Endothelial cell (in vitro differentiated cells): Measurements from ENCODE around the gene AGBL5. TPM values are rescaled to one million over a fixed set of nuclear protein-coding genes. Genes with fewer than 3 reads are reported as not detected.

Source experiments
- DNase-seq: peaks from one replicate; pipeline ENCODE4 v3.0.0; 2021; ENCODE audit warnings: low spot score
- H3K27ac Mint-ChIP-seq: one replicate; pipeline ENCODE4 v1.8.0; 2021; ENCODE audit warnings: mixed read lengths, inconsistent platforms; ENCODE audit not compliant: unreplicated experiment
- H3K27me3 Mint-ChIP-seq: one replicate; pipeline ENCODE4 v1.8.0; 2021; ENCODE audit warnings: mild to moderate bottlenecking, moderate library complexity, mixed read lengths, inconsistent platforms; ENCODE audit not compliant: unreplicated experiment
- H3K36me3 Mint-ChIP-seq: one replicate; pipeline ENCODE4 v1.8.0; 2021; ENCODE audit warnings: mild to moderate bottlenecking, low read depth, mixed read lengths, inconsistent platforms; ENCODE audit not compliant: unreplicated experiment
- H3K4me1 Mint-ChIP-seq: one replicate; pipeline ENCODE4 v1.8.0; 2021; ENCODE audit warnings: mild to moderate bottlenecking, mixed read lengths, inconsistent platforms; ENCODE audit not compliant: unreplicated experiment
- H3K4me3 Mint-ChIP-seq: one replicate; pipeline ENCODE4 v1.8.0; 2021; ENCODE audit warnings: mild to moderate bottlenecking, mixed read lengths, inconsistent platforms; ENCODE audit not compliant: unreplicated experiment
- H3K9me3 Mint-ChIP-seq: one replicate; pipeline ENCODE4 v1.8.0; 2021; ENCODE audit warnings: mixed read lengths, inconsistent platforms; ENCODE audit not compliant: unreplicated experiment
- total RNA-seq: library from RNA; stranded (reverse); fragmentation: NEBNext Ultra II Directional; extraction: Animal tissue kit (Norgen Biotek cat#: 25700); gene quantifications from one replicate; pipeline ENCODE4 v1.2.1, GENCODE V29; 2021; ENCODE audit not compliant: unreplicated experiment
- TF ChIP-seq, protein P1 (sequence below): fragments of 200-600 bp; sonication (generic); IDR thresholded peaks from one replicate; pipeline ENCODE4 v1.5.0; 2021; ENCODE audit warnings: antibody characterized with exemption; ENCODE audit not compliant: unreplicated experiment

Gene AGBL5
- total RNA-seq, 1 donor from 2014 or later, result 32.5 TPM

DNA sequence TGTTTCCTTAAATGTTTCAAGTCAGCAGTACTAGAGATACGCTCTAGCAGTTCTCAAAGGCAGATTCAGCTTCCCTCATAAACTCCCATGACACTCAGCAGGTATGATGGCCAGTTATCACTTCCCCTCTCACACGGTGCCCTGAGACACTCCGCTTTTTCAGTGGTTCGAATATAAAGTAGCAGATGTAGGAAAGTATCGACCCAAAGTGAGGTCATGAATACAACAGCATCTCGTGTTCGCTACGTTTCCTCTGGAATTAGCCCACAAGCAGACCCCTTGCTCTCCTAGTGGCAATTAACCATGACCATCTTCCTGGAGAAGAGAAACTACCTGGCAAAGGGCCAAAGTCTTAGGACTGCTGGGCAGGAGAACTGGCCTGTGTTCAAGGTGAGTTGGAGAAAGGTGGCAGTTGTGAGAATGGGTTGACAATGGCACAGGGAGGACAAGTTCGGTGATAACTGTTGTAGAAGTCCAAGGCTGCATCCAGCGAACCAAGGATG is 9.3 kb upstream of the AGBL5 start:
- DNase-seq, result no peak
- Mint-ChIP-seq H3K4me3 (no peak overlapping the region), H3K9me3 (no peaks in the 10 kb centered on the region), H3K4me1 (no peaks in the 10 kb centered on the region), H3K27me3 (peaks cover 3% of the 10 kb centered on the region), H3K36me3 (peaks cover 30% of the 10 kb centered on the region), H3K27ac (no peak overlapping the region)
- TF ChIP-seq, protein P1, sequence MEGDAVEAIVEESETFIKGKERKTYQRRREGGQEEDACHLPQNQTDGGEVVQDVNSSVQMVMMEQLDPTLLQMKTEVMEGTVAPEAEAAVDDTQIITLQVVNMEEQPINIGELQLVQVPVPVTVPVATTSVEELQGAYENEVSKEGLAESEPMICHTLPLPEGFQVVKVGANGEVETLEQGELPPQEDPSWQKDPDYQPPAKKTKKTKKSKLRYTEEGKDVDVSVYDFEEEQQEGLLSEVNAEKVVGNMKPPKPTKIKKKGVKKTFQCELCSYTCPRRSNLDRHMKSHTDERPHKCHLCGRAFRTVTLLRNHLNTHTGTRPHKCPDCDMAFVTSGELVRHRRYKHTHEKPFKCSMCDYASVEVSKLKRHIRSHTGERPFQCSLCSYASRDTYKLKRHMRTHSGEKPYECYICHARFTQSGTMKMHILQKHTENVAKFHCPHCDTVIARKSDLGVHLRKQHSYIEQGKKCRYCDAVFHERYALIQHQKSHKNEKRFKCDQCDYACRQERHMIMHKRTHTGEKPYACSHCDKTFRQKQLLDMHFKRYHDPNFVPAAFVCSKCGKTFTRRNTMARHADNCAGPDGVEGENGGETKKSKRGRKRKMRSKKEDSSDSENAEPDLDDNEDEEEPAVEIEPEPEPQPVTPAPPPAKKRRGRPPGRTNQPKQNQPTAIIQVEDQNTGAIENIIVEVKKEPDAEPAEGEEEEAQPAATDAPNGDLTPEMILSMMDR, result no peak

DNA sequence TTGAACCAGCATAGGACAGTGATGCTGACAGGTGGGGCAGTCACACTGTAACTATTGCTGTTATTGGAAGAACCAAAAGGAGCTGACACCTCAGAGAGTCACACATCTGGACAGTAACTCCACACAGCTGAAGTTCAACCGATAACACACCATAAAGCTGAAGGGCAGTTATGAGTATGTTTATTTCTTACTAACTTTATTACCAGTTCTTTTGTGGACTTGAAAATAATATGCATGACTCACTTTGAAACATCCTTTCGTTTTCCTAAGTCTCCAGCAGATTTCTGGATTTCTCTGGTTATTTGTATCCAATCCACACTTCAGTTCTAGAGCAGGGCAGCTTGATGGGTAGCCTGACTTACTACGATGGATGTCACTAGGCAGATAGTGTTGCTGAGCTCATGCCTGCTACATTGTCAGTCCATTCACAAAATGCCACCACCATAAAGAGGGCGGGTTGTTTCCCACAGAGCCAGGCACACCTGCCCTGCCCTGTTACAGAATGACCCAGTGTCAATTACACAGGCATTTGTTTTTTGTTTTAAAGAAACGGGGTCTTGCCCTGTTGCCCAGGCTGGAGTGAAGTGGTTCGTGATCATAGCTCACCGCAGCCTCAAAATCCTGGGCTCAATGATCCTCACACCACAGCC is 8.4 kb upstream of the AGBL5 start:
- no peak overlapping the region for H3K4me3 Mint-ChIP-seq
- no peak for DNase-seq
- H3K4me1 Mint-ChIP-seq, result no peaks in the 10 kb centered on the region
- TF ChIP-seq, protein P1, result no peak
- H3K27me3 Mint-ChIP-seq, result peaks cover 3% of the 10 kb centered on the region
- H3K27ac Mint-ChIP-seq, result no peak overlapping the region
- peaks cover 26% of the 10 kb centered on the region for H3K36me3 Mint-ChIP-seq
- no peaks in the 10 kb centered on the region for H3K9me3 Mint-ChIP-seq

DNA sequence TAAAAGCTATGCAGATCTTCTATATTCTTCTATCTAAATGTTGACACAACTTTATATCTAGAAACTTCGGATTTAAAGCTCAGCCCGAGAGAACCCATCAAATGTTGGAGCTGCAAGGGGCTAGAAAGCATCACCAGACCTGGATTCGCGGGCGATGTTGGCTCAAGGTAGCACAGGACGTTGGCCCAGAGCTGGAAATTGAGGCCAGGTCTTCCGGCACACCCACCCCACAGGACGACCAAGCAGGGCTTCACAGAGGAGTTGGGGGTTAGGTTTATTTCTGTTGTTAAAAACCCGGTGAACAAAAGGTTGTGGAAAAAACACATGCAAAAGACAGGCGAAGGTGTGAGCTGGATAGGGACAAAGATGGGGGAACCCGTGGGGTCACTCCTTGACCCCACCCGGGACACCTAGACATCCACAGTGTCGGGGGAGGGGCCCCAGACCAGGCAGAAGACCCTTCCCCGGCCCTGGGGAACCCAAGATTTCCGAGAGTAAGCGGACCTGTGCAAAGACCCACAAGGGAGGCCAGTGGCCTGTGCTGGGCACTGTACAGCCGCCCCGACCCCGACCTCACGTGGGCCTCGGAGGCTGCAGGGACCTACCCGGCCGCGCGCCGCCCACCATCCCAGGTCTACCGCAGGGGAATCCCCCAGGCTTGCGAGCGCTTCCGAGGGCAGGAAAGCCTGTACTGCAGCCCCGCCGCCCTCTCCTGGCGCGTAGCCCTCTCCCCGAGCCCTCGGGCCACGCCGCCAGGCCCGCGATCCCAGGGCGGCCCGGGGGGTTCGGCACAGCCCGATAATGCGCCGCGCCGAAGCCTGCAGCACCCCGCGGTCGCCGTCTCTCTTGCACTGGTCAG is 1.8 kb upstream of the AGBL5 start:
- H3K9me3 Mint-ChIP-seq, result no peaks in the 10 kb centered on the region
- H3K27ac Mint-ChIP-seq, result peak overlapping the region; percentile 99
- peak; percentile 53 for DNase-seq

DNA sequence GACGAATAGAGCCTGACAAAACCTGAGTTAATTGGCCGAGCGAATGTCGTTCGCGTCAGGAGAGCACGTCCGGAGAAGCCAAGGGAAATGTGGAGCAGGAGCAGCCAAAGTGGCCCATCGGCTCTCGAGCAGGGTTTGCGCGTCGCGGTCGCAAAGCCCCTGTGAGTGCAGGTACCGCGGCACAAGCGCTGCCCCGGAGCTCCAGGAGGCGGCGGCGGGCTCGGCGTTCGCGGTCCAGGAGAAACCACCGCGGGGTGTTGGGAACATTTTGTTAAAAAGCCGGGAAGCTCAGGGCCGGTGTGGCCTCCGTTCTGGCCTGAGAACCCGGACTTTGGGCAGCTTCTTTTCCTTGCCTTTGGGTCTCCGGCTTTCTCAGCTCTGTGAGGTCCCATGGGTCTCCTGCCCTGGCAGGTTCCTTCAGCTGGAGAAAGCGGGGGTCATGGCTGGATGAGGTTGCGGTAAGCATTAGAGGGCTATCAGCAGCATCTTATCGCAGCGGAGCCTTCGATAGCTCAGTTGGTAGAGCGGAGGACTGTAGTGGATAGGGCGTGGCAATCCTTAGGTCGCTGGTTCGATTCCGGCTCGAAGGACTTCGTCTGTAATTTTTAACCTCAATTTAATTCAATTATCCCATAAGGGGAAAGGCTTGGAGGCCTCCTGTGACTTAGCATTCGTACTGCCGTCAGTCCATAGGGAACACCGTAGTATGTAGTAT is 1.0 kb upstream of the AGBL5 start:
- peaks cover 33% of the 10 kb centered on the region for H3K27me3 Mint-ChIP-seq
- no peaks in the 10 kb centered on the region for H3K9me3 Mint-ChIP-seq
- TF ChIP-seq, protein P1, result no peak
- DNase-seq, result peak; percentile 88
- H3K27ac Mint-ChIP-seq, result peak overlapping the region; percentile 99
- H3K36me3 Mint-ChIP-seq, result peaks cover 31% of the 10 kb centered on the region
- H3K4me1 Mint-ChIP-seq, result peaks cover 36% of the 10 kb centered on the region
- peak overlapping the region; percentile 97 for H3K4me3 Mint-ChIP-seq

More for the DNA sequence above, 1.8 kb upstream of the AGBL5 start:
- TF ChIP-seq, protein P1, result no peak
- H3K4me1 Mint-ChIP-seq, result peaks cover 36% of the 10 kb centered on the region
- peak overlapping the region; percentile 97 for H3K4me3 Mint-ChIP-seq
- H3K36me3 Mint-ChIP-seq, result peaks cover 23% of the 10 kb centered on the region
- peaks cover 30% of the 10 kb centered on the region for H3K27me3 Mint-ChIP-seq
